ENCODE measurements around the gene MGP. TPM values are rescaled to one million over a fixed set of nuclear protein-coding genes. Genes with fewer than 3 reads are reported as not detected.

MGP gene
- polyA plus RNA-seq, 3 donors = not detected

DNA sequence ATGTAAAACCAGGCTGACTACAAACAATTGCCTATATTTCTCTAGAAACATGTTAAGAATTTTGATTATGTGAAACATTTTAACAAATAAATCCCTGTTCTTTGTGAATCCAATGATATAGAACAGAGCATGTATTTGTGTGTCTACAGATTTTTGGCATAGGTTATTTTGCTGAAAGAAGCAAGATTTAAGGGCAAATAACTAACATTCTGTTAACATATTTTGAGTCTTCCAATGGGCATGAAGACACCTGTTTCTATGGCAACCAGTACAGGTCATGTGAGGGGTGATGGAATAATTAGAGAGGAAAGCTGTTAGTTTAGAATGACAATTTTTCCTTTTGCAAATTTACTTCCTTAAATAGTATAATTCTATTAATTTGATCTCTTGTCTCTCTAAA lies 51.1 kb downstream of the MGP start:
- intact Hi-C loops (cut with micrococcal nuclease) = no loop called here
- TF ChIP-seq, protein P1, sequence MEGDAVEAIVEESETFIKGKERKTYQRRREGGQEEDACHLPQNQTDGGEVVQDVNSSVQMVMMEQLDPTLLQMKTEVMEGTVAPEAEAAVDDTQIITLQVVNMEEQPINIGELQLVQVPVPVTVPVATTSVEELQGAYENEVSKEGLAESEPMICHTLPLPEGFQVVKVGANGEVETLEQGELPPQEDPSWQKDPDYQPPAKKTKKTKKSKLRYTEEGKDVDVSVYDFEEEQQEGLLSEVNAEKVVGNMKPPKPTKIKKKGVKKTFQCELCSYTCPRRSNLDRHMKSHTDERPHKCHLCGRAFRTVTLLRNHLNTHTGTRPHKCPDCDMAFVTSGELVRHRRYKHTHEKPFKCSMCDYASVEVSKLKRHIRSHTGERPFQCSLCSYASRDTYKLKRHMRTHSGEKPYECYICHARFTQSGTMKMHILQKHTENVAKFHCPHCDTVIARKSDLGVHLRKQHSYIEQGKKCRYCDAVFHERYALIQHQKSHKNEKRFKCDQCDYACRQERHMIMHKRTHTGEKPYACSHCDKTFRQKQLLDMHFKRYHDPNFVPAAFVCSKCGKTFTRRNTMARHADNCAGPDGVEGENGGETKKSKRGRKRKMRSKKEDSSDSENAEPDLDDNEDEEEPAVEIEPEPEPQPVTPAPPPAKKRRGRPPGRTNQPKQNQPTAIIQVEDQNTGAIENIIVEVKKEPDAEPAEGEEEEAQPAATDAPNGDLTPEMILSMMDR (IDR thresholded peaks at IDR 0.05) = no peak
- Mint-ChIP-seq H3K4me3 (no peak overlapping the region), H3K36me3 (no peaks in the 10 kb centered on the region), H3K4me1 (no peaks in the 10 kb centered on the region), H3K9me3 (peaks cover 0 to 3% (median 0%) of the 10 kb centered on the region in 7 donors), H3K27ac (no peak overlapping the region), H3K27me3 (ENCODE audit: low read depth in 3 of 3) (peaks cover 2 to 4% (median 3%) of the 10 kb centered on the region in 3 donors)
- Histone ChIP-seq H2AFZ (ENCODE audit: insufficient read depth, low read depth, low read length, poor library complexity, severe bottlenecking) (no peak overlapping the region), H3K4me3 (replicated peaks in 1 of 3; ENCODE audit: low read depth in 2 of 3, low read length in 3 of 3) (no peak overlapping the region), H3K4me2 (replicated peaks; ENCODE audit: extremely low read depth, low read length, poor library complexity, severe bottlenecking) (no peak overlapping the region), H3K4me1 (ENCODE audit: control insufficient read depth in 1 of 2, insufficient read depth in 2 of 2, low read length in 2 of 2) (no peaks in the 10 kb centered on the region), H3K27ac (ENCODE audit: low read depth in 1 of 2, low read length in 2 of 2) (no peak overlapping the region), H3K79me2 (ENCODE audit: insufficient read depth, low read length) (no peaks in the 10 kb centered on the region), H3K9ac (ENCODE audit: insufficient read depth, low read length, poor library complexity, severe bottlenecking) (no peak overlapping the region), H3K9me3 (replicated peaks in 1 of 2; ENCODE audit: control insufficient read depth in 1 of 2, insufficient read depth in 1 of 2, low read length in 2 of 2) (no peaks in the 10 kb centered on the region), H3K36me3 (replicated peaks in 1 of 2; ENCODE audit: control insufficient read depth in 1 of 2, insufficient read depth in 2 of 2, low read length in 2 of 2) (no peaks in the 10 kb centered on the region), H4K20me1 (ENCODE audit: insufficient read depth, low read length) (no peaks in the 10 kb centered on the region), H3K27me3 (ENCODE audit: control insufficient read depth in 2 of 2, insufficient read depth in 2 of 2, low read length in 2 of 2) (peaks cover 0 to 2% of the 10 kb centered on the region in 2 donors)
- no peak for DNase-seq

DNA sequence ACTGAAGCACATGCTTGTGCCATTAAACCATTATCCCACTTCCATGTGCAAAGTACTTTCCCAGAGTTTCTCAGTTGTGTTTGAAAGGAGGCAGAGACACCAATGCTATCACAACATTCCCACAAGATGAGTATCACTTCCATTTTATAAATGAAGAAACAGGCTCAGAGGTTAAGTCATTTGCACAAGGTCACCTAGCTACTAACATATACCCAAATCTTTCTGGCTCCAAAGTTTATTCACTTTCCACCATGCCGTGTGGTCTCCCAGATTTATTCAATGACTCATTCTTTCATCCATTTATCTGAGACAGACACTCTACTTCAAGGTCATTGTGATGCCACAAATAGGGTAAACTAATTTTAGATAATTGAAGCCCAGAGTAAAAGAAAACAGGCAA lies 51.7 kb downstream of the MGP start:
- WGBS (ENCODE audit: insufficient coverage) = no CpG with 5 or more reads among the region's 1 CpG
- Histone ChIP-seq H3K27ac (ENCODE audit: low read depth in 1 of 2, low read length in 2 of 2) (no peak overlapping the region), H4K20me1 (ENCODE audit: insufficient read depth, low read length) (no peaks in the 10 kb centered on the region), H3K4me2 (replicated peaks; ENCODE audit: extremely low read depth, low read length, poor library complexity, severe bottlenecking) (no peak overlapping the region), H3K9me3 (replicated peaks in 1 of 2; ENCODE audit: control insufficient read depth in 1 of 2, insufficient read depth in 1 of 2, low read length in 2 of 2) (no peaks in the 10 kb centered on the region), H3K9ac (ENCODE audit: insufficient read depth, low read length, poor library complexity, severe bottlenecking) (no peak overlapping the region), H3K27me3 (ENCODE audit: control insufficient read depth in 2 of 2, insufficient read depth in 2 of 2, low read length in 2 of 2) (peaks cover 0 to 2% of the 10 kb centered on the region in 2 donors), H3K4me1 (ENCODE audit: control insufficient read depth in 1 of 2, insufficient read depth in 2 of 2, low read length in 2 of 2) (no peaks in the 10 kb centered on the region), H3K36me3 (replicated peaks in 1 of 2; ENCODE audit: control insufficient read depth in 1 of 2, insufficient read depth in 2 of 2, low read length in 2 of 2) (no peaks in the 10 kb centered on the region), H3K4me3 (replicated peaks in 1 of 3; ENCODE audit: low read depth in 2 of 3, low read length in 3 of 3) (no peak overlapping the region), H3K79me2 (ENCODE audit: insufficient read depth, low read length) (no peaks in the 10 kb centered on the region), H2AFZ (ENCODE audit: insufficient read depth, low read depth, low read length, poor library complexity, severe bottlenecking) (no peak overlapping the region)
- intact Hi-C loops (cut with micrococcal nuclease) = no loop called here
- no peaks in the 10 kb centered on the region for H3K9me3 Mint-ChIP-seq
- no peak overlapping the region for H3K4me3 Mint-ChIP-seq
- DNase-seq = no peak
- TF ChIP-seq, protein P1 (IDR thresholded peaks at IDR 0.05) = no peak
- peaks cover under 1 to 4% (median 3%) of the 10 kb centered on the region in 3 donors for H3K27me3 Mint-ChIP-seq (ENCODE audit: low read depth in 3 of 3)
- no peaks in the 10 kb centered on the region for H3K4me1 Mint-ChIP-seq
- H3K36me3 Mint-ChIP-seq = no peaks in the 10 kb centered on the region
- H3K27ac Mint-ChIP-seq = no peak overlapping the region

Measured in CD14-positive monocyte (primary cell).